ENCODE results near the gene NES.
A peak's percentile ranks its signal among the peaks of the same experiment; 100 is the strongest.

Gene NES

DNA sequence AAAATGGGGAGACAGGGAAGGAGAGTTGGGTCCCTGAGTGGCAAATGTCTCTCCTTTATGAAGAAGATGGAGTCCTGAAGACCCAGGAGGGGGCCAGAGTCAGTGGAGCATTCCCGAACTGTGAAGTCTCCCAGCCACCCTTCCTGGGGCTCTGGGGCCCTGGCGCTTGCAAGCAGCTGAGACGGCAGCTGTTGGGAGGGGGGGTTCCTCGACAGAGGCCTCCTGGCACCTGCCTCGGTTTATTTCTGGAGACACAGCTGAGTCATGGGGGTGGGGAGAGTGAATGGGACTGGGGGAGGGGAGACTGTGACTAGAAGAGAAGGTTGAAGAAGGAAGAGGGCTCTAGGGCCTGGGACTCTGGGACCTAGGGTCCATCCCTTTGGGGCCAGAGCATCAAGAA lies 14.0 kb downstream of the NES start:
- DNase-seq (ENCODE audit: low read depth), result no peak

DNA sequence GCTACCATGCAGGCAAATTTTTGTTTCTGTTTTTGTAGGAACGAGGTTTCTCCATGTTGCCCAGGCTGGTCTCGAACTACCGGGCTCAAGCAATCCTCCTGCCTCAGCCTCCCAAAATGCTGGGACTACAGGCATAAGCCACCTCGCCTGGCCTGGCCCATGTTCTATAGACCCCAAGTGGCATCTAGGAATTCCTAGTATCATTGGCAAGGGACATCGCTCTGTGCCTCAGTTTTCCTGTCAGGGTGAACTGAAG lies 14.5 kb downstream of the NES start:
- DNase-seq (ENCODE audit: low read depth), result no peak

DNA sequence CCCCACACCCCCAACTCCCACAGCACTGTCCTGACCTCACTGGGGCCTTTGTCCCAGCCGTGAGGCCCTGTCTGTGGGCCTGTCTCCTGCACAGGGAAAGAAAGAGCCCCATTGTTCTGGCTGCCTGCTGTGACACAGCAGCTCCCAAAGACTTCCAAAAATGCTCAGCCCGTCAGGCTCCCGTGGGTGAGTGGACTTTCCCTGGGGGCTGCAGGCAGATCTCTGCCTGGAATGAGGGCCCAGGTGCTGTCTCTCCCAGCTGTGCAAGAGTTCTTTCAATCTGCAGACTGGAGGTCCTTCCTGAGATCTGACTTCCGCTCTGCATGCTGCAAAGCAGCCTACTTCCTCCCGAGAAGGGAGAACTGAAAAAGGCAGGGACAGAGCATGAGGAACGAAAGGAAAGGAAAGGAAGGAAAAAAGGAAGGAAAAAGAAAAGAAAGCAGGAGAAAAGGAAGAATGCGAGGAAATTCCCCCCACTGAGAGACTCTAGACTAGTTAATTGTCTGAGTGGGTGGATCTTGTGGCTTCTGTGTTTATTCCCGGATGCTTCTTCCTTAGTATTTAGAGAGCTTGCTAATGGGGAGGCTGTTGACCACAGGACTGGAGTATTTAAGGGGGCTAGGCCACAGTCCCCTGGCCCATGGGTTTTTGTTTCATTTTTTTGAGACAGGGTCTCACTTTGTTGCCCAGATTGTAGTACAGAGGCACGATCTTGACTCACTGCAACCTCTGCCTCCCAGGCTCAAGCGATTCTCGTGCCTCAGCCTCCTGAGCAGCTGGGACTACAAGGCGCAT lies 15.0 kb downstream of the NES start:
- no peak for DNase-seq (ENCODE audit: low read depth)

DNA sequence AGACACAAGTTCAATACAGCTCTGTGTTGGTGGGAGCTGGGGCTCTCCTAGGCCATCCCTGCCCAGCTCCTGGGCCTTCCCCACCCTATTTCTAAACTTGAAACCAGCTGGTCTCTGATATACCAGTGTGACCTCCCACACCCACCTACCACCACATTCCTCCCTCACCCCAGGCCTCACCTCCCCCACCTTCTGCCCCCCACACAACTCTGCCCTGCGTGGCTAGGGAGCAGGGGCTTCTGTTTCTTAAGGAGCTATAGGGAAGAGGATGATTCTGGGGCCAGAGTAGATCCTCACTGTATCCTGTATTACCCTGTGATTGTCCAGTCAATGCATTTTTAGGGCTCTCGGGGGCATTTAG lies 16.5 kb downstream of the NES start:
- DNase-seq (ENCODE audit: low read depth), result no peak

DNA sequence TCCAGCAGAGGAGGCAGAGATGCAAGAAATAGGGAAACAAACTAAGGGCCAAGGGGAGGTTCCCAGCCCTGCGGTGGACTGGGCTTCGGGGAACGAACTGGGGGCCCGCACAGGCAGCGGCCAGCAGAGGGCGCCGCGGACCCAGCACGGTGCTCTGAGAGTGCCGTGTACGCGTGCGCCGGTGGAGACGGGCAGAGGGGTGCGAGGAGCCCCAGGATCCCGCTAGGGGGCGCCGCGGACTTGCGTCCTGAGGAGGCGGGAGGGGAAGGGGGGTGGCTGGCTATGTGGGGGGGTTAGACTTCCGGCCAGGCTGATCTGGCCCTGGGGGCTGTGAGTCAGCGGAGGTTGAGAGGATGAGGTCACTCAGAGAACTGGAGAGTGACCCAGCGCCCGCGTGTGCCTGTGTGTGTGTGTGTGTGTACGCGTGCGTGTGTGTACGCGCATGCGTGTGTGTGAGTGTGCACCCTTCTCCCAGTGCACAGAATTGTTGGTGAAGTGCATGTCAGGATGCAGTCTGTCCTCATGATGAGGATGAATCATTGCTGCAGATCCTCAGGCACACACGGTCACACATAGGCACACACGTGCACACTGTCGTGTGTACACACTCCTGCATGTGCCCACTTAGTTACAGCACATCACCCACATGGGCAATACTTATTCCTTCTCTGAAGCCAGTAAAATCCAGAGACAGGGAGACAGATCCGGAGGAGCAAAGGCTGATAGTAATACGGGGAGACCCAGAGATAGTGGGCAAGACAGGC lies 17.0 kb downstream of the NES start:
- DNase-seq (ENCODE audit: low read depth), result peak; percentile 84

DNA sequence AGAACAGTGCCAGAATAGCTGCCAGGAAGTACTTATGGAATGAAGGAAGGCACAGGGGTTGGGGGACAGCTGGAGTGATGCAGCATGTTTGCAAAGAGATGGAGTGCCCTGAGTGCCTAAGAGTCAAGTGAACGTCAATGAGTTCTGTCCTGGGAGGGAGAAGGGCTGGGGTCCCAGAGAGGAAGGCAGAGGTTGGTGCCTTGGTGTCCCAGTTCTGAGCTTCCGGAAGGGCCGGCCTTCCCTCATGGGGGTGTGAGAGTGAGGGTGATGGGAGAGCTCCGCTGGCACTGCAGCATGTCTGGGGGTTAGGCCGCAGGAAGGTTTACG lies 17.6 kb downstream of the NES start:
- no peak for DNase-seq (ENCODE audit: low read depth)

DNA sequence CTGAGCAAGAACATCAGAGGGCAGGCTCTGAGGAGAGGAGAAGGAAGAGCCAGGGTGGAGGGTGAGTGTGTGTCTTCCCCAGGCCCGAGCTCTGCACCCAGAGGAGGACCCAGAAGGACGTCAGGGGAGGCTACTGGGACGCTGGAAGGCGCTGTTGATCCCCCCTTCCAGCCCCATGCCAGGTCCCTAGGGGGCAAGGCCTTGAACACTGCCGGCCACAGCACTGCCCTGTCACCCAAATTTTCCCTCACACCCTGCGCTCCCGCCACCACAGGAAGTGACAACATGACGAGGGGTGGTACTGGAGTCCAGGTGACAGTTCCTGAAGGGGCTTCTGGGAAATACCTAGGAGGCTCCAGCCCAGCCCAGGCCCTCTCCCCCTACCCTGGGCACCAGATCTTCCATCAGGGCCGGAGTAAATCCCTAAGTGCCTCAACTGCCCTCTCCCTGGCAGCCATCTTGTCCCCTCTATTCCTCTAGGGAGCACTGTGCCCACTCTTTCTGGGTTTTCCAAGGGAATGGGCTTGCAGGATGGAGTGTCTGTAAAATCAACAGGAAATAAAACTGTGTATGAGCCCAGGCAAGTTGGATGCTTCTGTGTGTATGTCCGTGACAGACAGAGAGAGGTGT lies 18.1 kb downstream of the NES start:
- no peak for DNase-seq (ENCODE audit: low read depth)

DNA sequence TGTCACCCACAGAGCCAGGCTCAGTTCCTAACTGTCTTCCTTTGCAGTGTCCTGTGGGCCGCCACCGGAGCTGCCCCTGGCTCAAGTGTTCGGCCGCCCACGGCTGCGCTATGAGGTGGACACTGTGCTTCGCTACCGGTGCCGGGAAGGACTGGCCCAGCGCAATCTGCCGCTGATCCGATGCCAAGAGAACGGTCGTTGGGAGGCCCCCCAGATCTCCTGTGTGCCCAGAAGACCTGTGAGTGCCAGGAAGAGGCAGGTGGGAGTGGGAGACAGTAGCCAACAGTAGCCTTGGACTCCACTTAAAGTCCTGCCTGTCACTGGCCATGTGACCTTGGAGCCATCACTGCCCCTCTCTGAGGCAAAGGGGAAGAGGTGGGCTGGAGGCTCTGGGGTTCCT lies 18.7 kb downstream of the NES start:
- DNase-seq (ENCODE audit: low read depth), result no peak

DNA sequence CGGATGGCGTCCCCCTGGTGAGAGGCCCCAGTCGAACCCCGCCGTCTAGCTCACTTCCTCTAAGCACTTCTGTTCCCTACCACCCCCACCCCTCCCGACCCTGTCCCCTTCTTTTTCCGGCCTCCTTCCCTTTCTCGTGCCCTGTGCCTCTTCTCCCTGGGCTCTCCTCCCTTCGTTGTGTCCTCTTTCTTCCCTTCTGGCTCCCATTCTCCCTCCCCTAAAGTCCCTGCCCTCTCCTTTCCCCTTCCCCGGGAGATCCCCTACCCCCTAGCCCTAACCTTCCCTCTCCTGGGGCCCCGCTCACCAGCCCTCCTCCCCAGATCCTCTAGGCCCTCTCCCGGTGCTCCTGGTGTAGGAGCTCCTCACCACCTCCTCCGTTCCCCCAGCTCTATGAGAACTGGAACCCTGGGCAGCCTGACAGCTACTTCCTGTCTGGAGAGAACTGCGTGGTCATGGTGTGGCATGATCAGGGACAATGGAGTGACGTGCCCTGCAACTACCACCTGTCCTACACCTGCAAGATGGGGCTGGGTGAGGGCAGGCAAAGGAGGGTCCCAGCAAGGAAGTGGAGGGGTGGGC lies 19.4 kb downstream of the NES start:
- no peak for DNase-seq (ENCODE audit: low read depth)

DNA sequence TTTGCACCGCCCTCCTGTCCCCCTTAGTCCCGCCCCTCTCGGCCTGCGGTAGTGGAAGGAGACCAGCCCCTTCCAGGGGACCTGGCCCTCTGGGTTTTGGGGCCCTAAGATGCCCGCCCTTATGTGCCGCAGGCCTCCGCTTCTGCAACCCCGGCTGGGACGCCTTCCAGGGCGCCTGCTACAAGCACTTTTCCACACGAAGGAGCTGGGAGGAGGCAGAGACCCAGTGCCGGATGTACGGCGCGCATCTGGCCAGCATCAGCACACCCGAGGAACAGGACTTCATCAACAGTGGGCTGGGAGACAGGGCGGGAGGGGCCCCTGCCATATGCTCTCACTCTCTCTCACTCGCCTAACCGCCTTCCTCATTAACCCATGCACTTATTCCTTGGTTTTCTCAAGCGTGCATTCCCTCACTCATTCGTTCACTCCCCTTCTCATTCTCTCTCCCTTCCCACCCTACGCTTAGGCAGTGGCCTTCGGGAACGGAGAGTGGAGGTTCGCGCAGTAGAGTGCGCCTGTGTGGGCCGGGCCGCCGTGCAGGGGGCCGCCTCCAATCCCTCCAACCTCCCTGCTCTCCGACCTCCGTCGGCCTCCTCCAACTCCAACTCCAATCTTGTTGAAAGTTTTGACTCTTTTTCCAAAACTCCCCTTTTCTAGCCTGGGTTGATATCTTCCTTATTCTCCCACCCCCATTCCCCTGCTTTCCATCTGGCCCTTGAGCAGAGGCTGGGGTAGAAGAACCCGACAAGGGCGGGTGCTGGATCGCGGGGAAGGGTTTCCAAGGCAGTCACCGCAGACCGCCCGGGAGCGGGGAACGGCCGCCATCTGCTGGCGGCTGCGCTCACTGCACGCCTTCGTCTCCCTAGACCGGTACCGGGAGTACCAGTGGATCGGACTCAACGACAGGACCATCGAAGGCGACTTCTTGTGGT lies 20.1 kb downstream of the NES start:
- peak; percentile 57 for DNase-seq (ENCODE audit: low read depth)

DNA sequence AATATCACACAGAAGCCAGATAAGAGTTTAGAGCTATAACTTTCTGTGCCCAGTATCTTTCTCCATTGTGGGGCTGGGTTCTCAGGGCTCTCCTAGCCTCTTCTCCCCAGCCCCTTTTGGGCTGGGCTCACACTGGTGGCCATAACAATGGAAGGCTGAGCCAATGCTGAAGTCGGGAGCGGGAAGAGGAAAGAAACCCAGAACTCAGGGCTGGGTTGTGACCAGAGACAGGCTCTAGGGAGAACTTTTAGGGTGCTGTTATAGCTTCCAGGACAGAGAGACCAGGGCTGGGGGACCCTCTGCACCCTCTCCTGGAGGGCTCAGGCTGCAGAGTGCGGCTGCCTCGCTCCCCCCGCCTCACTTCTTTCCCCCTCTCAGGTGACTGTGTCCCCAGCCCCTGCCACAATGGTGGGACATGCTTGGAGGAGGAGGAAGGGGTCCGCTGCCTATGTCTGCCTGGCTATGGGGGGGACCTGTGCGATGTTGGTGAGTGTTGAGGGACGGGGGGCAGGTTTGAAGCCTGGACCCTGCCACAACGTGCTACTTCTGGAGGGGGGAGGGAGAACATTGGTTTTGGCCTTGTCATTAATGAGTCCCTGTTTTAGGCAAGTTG lies 21.2 kb downstream of the NES start:
- no peak for DNase-seq (ENCODE audit: low read depth)

DNA sequence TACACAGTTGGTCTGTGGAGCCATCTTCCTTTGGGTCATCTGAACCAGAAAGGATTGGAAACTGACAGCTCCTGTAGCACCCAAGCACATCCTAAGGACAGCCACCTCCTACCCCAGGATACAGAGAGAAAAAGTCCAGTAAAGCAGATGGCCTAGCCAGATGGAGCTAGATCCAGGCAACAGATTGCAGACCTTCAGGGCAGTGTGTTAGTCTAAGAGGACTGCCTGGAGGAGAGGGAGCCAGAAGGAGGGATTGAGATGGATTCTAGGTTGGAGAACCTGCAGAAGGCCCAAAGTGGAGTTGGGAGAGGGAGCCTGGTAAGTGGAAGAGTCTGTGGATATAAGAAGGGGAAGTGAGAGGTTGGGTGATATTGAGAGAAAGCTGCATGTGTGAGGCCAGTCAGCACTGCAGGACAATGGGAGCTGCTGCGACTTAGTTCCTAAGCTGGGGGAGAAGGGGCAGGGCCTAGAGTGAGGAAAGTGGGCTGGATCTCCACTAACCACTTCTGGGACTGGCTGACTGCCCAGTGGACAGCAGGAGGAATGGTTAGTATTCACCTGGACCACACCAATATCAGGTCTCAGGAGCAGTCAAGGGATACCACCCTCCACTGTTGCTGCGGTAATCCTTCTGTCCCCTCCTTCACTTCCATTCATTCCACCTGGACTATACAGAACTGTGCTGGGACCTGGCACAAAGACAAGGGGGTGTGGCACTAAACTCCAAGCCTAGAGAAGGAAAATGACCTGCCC lies 21.9 kb downstream of the NES start:
- no peak for DNase-seq (ENCODE audit: low read depth)

DNA sequence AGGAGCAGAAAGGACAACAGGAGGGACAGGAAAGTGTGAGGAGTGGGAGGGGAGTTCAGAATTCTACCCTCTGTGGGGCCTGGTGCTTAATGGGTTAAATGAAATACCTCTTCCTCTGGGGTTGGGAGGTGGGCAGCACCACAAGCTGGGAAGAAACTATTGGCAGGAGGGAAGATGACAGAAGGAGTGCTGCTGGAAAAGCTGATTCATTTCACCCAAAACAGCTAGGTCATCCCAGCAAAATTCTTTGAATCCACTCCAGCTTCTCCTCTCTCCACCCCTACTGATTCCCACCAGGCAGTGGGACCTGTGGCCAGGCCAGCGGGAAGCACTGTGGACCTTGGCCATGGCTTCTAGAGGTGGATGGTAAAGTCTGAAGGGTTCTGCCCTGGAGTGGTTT lies 22.5 kb downstream of the NES start:
- DNase-seq (ENCODE audit: low read depth), result no peak

DNA sequence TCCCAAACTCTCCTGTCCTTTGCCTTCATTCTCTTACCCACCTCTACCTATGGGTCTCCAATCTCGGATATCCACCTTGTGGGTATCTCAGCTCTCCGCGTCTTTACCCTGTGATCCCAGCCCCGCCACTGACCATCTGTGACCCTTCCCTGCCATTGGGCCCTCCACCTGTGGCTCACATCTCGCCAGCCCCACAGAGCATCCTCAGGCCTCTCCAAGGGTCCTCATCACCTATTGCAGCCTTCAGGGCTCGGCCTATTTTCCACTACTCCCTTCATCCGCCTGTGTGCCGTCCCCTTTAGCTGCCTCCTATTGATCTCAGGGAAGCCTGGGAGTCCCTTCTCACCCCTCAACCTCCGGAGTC lies 24.2 kb downstream of the NES start:
- no peak for DNase-seq (ENCODE audit: low read depth)

DNA sequence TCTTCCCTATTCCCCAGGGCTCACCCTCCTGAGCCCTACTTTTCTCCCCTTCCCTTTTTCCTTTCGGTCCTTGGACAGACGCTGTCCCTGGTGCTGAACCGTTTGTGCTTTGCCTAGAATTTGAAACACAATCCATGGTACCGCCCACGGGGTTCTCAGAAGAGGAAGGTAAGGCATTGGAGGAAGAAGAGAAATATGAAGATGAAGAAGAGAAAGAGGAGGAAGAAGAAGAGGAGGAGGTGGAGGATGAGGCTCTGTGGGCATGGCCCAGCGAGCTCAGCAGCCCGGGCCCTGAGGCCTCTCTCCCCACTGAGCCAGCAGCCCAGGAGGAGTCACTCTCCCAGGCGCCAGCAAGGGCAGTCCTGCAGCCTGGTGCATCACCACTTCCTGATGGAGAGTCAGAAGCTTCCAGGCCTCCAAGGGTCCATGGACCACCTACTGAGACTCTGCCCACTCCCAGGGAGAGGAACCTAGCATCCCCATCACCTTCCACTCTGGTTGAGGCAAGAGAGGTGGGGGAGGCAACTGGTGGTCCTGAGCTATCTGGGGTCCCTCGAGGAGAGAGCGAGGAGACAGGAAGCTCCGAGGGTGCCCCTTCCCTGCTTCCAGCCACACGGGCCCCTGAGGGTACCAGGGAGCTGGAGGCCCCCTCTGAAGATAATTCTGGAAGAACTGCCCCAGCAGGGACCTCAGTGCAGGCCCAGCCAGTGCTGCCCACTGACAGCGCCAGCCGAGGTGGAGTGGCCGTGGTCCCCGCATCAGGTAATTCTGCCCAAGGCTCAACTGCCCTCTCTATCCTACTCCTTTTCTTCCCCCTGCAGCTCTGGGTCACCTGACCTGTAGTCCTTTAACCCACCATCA lies 24.8 kb downstream of the NES start:
- DNase-seq (ENCODE audit: low read depth), result no peak

DNA sequence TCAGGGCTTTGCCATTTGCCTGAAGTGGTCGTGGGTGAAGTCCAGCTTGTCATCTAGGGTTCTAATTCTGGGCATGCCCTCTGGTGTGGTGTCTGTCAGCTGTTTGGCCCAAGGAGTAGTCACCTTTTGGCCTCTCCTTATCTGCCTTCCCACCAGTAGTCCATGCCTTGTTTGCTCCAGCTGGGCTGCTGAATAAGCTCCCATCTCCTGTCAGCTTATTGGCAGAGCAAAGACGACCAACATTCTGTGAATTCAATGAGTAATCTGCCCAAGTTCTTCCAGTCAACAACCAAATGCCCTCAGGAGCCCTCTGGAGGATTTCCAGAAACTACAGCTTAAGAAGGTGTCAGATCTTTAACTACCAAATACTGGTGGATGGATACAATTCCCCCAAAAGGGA lies 28.3 kb downstream of the NES start:
- DNase-seq (ENCODE audit: low read depth), result no peak

DNA sequence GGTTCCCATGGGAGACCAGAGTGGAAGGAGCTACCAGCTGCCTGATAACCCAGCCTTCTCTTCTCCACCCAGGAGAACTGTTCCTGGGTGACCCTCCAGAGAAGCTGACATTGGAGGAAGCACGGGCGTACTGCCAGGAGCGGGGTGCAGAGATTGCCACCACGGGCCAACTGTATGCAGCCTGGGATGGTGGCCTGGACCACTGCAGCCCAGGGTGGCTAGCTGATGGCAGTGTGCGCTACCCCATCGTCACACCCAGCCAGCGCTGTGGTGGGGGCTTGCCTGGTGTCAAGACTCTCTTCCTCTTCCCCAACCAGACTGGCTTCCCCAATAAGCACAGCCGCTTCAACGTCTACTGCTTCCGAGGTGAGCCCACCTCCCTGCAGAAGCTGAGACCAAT lies 28.7 kb downstream of the NES start:
- no peak for DNase-seq (ENCODE audit: low read depth)

DNA sequence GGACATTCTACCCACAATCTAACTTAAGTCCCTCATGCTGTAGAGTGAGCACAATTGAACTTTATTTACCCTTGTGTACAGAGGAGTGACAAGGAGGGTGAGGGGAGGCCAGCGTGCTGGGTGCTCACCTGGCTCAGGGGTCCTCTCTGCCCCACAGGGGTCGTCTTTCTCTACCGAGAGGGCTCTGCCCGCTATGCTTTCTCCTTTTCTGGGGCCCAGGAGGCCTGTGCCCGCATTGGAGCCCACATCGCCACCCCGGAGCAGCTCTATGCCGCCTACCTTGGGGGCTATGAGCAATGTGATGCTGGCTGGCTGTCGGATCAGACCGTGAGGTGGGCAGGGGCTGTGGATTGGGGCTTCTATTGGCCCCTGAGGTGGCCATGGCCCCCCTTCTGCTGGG lies 29.9 kb downstream of the NES start:
- DNase-seq (ENCODE audit: low read depth), result no peak

DNA sequence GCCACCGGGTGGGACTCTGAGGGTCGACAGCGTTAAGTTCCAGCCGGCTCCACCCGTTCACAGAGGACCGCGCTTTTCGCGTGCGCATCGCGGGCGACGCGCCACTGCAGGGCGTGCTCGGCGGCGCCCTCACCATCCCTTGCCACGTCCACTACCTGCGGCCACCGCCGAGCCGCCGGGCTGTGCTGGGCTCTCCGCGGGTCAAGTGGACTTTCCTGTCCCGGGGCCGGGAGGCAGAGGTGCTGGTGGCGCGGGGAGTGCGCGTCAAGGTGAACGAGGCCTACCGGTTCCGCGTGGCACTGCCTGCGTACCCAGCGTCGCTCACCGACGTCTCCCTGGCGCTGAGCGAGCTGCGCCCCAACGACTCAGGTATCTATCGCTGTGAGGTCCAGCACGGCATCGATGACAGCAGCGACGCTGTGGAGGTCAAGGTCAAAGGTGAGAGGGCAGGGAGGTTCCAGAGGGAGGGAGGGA lies 30.4 kb downstream of the NES start:
- no peak for DNase-seq (ENCODE audit: low read depth)

DNA sequence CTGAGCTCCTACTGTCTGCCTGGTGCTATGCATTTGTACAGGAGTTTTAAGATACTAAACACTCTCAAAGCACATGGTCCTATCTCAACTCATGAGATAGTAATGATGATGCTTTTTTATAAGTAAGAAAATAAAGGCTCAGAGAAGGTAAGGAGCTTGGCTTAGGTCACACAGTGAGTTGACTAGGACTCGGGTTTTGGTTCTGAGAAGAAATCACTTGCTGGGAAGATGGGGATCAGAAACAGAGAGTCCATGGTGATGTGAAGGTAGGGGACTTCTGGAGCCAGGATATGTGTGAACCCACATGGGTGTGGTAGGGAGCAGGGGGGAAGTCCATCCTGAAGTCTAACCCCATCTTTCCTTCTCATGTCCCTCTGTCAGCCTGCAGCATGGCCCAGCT lies 31.5 kb downstream of the NES start:
- DNase-seq (ENCODE audit: low read depth), result no peak

All from stimulated activated CD4-positive, alpha-beta T cell treated with anti-CD3 and anti-CD28 coated beads, Interleukin-2, amount 100 ng/mL, for 4 hours (primary cell).